Measurements from ENCODE around the gene FLRT3.
A peak's percentile ranks its signal among the peaks of the same experiment; 100 is the strongest.

The FLRT3 gene

DNA sequence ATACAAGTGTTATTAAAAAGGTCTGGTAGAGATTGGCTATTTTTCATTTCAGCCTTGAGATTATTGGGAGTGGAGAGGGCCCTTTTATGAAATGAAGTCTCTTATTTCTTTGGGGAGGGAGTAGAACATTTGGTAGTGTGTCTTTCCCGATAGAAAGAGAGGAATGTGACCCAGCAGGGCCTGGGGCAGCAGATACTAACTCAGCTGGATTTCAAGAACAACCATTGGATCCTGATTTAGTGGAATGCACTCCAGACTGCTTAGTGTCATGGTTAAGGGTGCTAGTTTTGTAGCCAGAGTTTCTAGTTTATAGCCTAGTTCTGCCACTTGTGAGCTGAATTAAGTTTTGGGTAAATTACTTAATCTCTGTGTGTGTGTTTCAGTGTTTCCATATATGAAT is 18.4 kb upstream of the FLRT3 start:
- in situ Hi-C loops (cut with HindIII; ENCODE audit: low pct_ligation_motif_present, low sequenced_read_pairs): no loop called here
- H3K27me3 ChIP-seq (replicated peaks): no peaks in the 10 kb centered on the region
- H3K36me3 ChIP-seq (replicated peaks): no peaks in the 10 kb centered on the region
- TF ChIP-seq, protein P1, sequence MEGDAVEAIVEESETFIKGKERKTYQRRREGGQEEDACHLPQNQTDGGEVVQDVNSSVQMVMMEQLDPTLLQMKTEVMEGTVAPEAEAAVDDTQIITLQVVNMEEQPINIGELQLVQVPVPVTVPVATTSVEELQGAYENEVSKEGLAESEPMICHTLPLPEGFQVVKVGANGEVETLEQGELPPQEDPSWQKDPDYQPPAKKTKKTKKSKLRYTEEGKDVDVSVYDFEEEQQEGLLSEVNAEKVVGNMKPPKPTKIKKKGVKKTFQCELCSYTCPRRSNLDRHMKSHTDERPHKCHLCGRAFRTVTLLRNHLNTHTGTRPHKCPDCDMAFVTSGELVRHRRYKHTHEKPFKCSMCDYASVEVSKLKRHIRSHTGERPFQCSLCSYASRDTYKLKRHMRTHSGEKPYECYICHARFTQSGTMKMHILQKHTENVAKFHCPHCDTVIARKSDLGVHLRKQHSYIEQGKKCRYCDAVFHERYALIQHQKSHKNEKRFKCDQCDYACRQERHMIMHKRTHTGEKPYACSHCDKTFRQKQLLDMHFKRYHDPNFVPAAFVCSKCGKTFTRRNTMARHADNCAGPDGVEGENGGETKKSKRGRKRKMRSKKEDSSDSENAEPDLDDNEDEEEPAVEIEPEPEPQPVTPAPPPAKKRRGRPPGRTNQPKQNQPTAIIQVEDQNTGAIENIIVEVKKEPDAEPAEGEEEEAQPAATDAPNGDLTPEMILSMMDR (IDR thresholded peaks at IDR 0.05; ENCODE audit: low read depth, low read length, missing control alignments): no peak
- no peak overlapping the region for H3K4me3 ChIP-seq (ENCODE audit: low read depth, low read length)
- no peak for DNase-seq
- H3K27ac ChIP-seq: no peak overlapping the region

DNA sequence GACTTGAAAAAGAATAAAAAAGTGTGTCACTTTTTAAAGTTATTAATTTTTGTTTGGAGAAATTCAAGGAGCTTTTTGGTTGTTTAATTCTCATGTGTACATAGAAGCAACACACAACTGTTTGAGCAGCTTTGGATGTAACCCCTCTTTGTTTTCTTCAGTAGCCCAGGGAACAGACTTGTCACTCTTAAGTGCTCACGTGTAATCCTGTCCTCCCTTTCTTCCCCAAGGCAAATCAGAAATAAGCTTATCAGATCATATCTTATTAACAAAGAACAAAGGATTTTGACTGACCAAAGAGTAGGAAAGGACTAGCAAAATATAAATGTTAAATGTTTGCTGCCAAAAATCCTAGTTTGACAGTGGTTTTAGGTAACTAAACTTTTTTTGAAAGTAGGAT is 7.3 kb upstream of the FLRT3 start:
- no peak for DNase-seq

DNA sequence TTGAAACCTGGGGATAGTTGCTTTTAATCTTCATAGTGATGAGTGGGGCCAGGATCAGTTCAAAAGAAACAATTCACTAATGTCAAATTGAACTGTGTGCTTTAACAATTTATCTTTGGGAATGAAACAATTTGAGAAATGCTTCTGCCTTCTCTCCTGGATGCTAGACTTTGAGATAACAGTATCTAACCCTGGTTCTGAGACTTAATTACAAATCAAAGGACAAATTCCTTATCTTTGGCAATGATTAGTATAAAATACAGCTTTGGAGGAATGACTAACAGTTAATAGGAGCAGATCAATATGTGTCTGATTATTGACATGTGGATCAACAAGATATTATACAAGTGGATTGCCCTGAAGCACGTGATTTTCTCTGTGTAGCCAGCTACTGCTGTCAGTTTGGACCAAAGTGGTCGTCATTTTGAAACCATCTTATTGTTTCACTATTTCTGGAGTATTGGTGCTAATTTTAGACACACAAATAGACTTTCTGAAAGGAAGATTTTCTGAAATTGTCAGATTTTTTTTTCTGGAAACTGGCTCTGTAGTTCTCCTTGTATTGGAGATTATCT is 6.2 kb upstream of the FLRT3 start:
- no peak for DNase-seq
- Histone ChIP-seq H3K36me3 (replicated peaks) (no peaks in the 10 kb centered on the region), H3K27me3 (replicated peaks) (no peaks in the 10 kb centered on the region), H3K27ac (no peak overlapping the region), H3K4me3 (ENCODE audit: low read depth, low read length) (no peak overlapping the region)
- TF ChIP-seq, protein P1 (IDR thresholded peaks at IDR 0.05; ENCODE audit: low read depth, low read length, missing control alignments): no peak
- in situ Hi-C loops (cut with HindIII; ENCODE audit: low pct_ligation_motif_present, low sequenced_read_pairs): no loop called here

More for the DNA sequence above, 7.3 kb upstream of the FLRT3 start:
- no peak overlapping the region for H3K4me3 ChIP-seq (ENCODE audit: low read depth, low read length)
- TF ChIP-seq, protein P1 (IDR thresholded peaks at IDR 0.05; ENCODE audit: low read depth, low read length, missing control alignments): no peak
- no peaks in the 10 kb centered on the region for H3K27me3 ChIP-seq (replicated peaks)
- in situ Hi-C loops (cut with HindIII; ENCODE audit: low pct_ligation_motif_present, low sequenced_read_pairs): no loop called here
- H3K36me3 ChIP-seq (replicated peaks): no peaks in the 10 kb centered on the region
- no peak overlapping the region for H3K27ac ChIP-seq

DNA sequence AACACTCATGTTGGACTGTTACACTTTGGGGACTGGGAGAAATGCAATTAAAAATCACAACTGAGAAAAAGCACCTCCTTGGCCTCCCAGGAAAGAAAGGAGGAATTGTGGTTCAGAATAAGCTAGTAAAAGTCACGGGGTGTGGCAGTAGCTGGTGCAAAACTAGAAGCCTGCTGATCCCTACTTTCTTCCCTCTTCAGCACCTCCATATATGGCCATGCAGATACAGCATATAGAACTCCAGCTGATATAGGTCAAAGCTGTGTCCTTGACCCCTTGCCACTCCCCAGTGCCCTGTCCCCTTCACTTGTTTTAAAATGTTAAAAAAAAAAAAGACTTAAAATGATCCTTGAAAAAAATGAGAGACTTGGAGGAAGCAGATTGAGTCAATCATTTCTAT is 5.5 kb upstream of the FLRT3 start:
- Histone ChIP-seq H3K27me3 (replicated peaks) (no peaks in the 10 kb centered on the region), H3K36me3 (replicated peaks) (no peaks in the 10 kb centered on the region), H3K27ac (no peak overlapping the region), H3K4me3 (ENCODE audit: low read depth, low read length) (no peak overlapping the region)
- TF ChIP-seq, protein P1 (IDR thresholded peaks at IDR 0.05; ENCODE audit: low read depth, low read length, missing control alignments): no peak
- DNase-seq: no peak
- in situ Hi-C loops (cut with HindIII; ENCODE audit: low pct_ligation_motif_present, low sequenced_read_pairs): no loop called here

DNA sequence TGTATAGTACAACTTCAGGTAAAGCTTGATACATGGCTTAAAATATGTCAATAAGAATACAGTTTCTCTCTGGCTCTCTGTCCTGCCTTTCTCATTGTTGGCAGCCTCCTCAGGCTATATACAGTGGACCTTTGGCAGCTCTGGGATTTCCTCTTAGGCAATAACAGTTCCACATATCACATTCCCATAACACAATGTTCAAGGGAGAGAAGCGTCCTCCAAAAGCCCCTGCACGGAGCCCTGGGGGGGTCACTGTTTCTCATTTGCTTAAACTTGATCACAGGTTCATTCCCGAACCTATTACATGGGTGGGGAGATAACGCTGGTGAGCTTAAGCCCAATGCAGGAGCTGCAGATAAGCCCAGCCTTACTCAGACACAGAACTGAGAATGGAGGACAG is 4.4 kb upstream of the FLRT3 start:
- Histone ChIP-seq H3K27ac (no peak overlapping the region), H3K27me3 (replicated peaks) (no peaks in the 10 kb centered on the region), H3K36me3 (replicated peaks) (no peaks in the 10 kb centered on the region), H3K4me3 (ENCODE audit: low read depth, low read length) (no peak overlapping the region)
- DNase-seq: no peak
- in situ Hi-C loops (cut with HindIII; ENCODE audit: low pct_ligation_motif_present, low sequenced_read_pairs): no loop called here
- TF ChIP-seq, protein P1 (IDR thresholded peaks at IDR 0.05; ENCODE audit: low read depth, low read length, missing control alignments): no peak

DNA sequence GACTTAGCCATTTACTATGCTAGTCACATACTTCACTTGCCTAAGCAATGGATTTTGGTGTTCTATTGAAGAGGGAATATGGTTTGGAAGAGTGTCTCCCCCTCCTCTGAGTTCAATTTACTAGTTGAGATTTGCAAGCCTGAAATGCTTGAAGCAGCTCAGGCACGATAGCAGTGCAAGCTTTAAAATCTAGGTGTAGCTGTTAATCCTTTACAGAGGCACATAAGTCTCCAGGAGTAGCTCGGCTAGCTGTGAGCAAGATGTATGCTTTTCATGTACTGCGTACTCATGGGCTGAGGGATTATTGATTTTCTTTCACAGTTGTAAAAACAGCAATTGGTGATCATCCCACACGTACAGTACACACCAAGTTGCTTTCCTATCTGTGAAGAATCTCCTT is 726 bp downstream of the FLRT3 start:
- TF ChIP-seq, protein P1 (IDR thresholded peaks at IDR 0.05; ENCODE audit: low read depth, low read length, missing control alignments): peak; percentile 6
- H3K27me3 ChIP-seq (replicated peaks): no peaks in the 10 kb centered on the region
- in situ Hi-C loops (cut with HindIII; ENCODE audit: low pct_ligation_motif_present, low sequenced_read_pairs): no loop called here
- peak; percentile 10 for DNase-seq
- peak overlapping the region; percentile 51 for H3K4me3 ChIP-seq (ENCODE audit: low read depth, low read length)
- no peaks in the 10 kb centered on the region for H3K36me3 ChIP-seq (replicated peaks)
- no peak overlapping the region for H3K27ac ChIP-seq
